ENCODE data around the gene KIAA0232. TPM values are rescaled to one million over a fixed set of nuclear protein-coding genes. Genes with fewer than 3 reads are reported as not detected.
"Not testable (repeated sequence)": the region's sequence is repeated elsewhere in the genome, so short reads cannot be mapped to it uniquely, and the experiment has no call there.

Gene KIAA0232
- total RNA-seq, 1 experiment from 2014 or later, result 28.5 TPM

DNA sequence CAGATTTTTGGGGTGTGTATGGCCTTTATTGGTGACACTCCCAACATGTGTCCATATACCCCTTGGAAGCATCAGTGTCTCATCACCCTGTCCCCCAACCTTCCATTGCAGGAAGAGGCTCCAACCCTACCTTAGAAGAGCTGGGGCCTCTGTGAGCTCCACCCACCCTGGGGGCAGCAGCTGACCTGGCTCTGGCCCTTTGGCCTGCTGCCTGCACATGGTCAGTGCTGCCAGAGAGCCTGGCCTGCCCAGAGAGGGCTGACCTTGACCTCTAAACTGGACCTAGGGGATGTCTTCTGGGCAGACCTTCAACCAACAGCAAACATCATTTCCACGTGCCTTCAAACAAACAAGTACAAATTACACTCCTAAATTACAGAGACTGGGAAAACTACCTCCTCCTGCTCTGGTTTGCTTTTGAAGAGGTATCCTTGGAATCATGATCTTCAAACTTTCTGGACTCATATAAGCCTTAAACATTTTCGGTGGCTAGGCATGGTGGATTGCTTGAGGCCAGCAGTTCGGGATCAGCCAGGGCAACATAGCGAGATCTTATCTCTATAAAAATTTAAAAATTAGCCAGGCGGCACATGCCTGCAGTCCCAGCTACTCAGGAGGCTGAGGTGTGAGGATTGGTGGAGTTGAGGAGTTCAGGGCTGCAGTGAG lies 27.3 kb upstream of the KIAA0232 start:
- no peaks in the 10 kb centered on the region for H3K4me1 ChIP-seq (ENCODE audit: insufficient read depth, low read length)
- H3K36me3 Mint-ChIP-seq (ENCODE audit: insufficient read depth in 1 of 3, low read depth in 3 of 3), result no peaks in the 10 kb centered on the region
- no peak overlapping the region for H2BK120ac ChIP-seq (ENCODE audit: low read depth, low read length, poor library complexity, severe bottlenecking)
- peaks cover 0 to 3% of the 10 kb centered on the region in 2 experiments; a peak in 1 of 5 replicates for H3K9me3 Mint-ChIP-seq
- H3K27ac Mint-ChIP-seq, result no peak overlapping the region
- no peak overlapping the region for H3T11ph ChIP-seq (ENCODE audit: low read length)
- no peak overlapping the region for H3K4me3 Mint-ChIP-seq
- DNase-seq, result no peak
- H3K4ac ChIP-seq (ENCODE audit: low read depth, low read length), result no peak overlapping the region
- no peak overlapping the region for H3K23ac ChIP-seq (ENCODE audit: insufficient read length, low read depth, low read length)
- H4K20me1 ChIP-seq (ENCODE audit: control insufficient read depth, insufficient read depth, insufficient read length), result no peaks in the 10 kb centered on the region
- H3K9me3 ChIP-seq (ENCODE audit: control insufficient read depth, low read depth, low read length), result no peaks in the 10 kb centered on the region
- no peak overlapping the region for H3K18ac ChIP-seq (ENCODE audit: insufficient read length, low read depth, low read length)
- H2BK12ac ChIP-seq (ENCODE audit: insufficient read length, low read depth, low read length), result no peak overlapping the region
- H2AK5ac ChIP-seq (ENCODE audit: insufficient read length, low read length), result no peak overlapping the region
- no peak overlapping the region for H2AFZ ChIP-seq (ENCODE audit: low read length)
- no peak overlapping the region for H3K27ac ChIP-seq (ENCODE audit: insufficient read length, low read depth, low read length)
- no peak overlapping the region for H4K91ac ChIP-seq (ENCODE audit: insufficient read length, low read depth, low read length)
- no peak overlapping the region for H3K56ac ChIP-seq (ENCODE audit: insufficient read length, low read depth, low read length)
- H3K23me2 ChIP-seq (ENCODE audit: insufficient read length, low read depth, low read length, poor library complexity, severe bottlenecking), result no peaks in the 10 kb centered on the region
- no peaks in the 10 kb centered on the region for H3K79me2 ChIP-seq (ENCODE audit: insufficient read depth, low read length)
- no peak overlapping the region for H3K14ac ChIP-seq (ENCODE audit: insufficient read depth, low read length)
- H3K4me2 ChIP-seq (ENCODE audit: insufficient read depth, insufficient read length, low read length), result no peak overlapping the region
- H3K27me3 ChIP-seq (ENCODE audit: insufficient read depth, low read length), result no peaks in the 10 kb centered on the region
- TF ChIP-seq, protein P1, sequence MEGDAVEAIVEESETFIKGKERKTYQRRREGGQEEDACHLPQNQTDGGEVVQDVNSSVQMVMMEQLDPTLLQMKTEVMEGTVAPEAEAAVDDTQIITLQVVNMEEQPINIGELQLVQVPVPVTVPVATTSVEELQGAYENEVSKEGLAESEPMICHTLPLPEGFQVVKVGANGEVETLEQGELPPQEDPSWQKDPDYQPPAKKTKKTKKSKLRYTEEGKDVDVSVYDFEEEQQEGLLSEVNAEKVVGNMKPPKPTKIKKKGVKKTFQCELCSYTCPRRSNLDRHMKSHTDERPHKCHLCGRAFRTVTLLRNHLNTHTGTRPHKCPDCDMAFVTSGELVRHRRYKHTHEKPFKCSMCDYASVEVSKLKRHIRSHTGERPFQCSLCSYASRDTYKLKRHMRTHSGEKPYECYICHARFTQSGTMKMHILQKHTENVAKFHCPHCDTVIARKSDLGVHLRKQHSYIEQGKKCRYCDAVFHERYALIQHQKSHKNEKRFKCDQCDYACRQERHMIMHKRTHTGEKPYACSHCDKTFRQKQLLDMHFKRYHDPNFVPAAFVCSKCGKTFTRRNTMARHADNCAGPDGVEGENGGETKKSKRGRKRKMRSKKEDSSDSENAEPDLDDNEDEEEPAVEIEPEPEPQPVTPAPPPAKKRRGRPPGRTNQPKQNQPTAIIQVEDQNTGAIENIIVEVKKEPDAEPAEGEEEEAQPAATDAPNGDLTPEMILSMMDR (conservative IDR thresholded peaks at IDR 0.05), result no peak
- H4K5ac ChIP-seq (ENCODE audit: insufficient read length, low read depth, low read length), result no peak overlapping the region
- no peak overlapping the region for H4K8ac ChIP-seq (replicated peaks; ENCODE audit: insufficient read length, low read depth, low read length)
- no peak overlapping the region for H2BK20ac ChIP-seq (ENCODE audit: low read depth, low read length, poor library complexity, severe bottlenecking)
- no peak overlapping the region for H3K9ac ChIP-seq (ENCODE audit: extremely low read depth, insufficient read length, low read length)
- no peak overlapping the region for H2BK15ac ChIP-seq (ENCODE audit: low read depth, low read length)
- no peaks in the 10 kb centered on the region for H3K79me1 ChIP-seq (ENCODE audit: insufficient read depth, low read depth, low read length, poor library complexity, severe bottlenecking)
- peaks cover 3% of the 10 kb centered on the region; the same call in 1 of the 2 replicates for H3K27me3 Mint-ChIP-seq (ENCODE audit: low read depth)
- no peak overlapping the region for H2BK5ac ChIP-seq (ENCODE audit: insufficient read length, low read length)
- WGBS (ENCODE audit: extremely low coverage, insufficient read length, low lambda C conversion rate), result no CpG with 5 or more reads among the region's 5 CpGs
- H3K4me1 Mint-ChIP-seq, result peaks cover 7 to 17% of the 10 kb centered on the region in 2 experiments

DNA sequence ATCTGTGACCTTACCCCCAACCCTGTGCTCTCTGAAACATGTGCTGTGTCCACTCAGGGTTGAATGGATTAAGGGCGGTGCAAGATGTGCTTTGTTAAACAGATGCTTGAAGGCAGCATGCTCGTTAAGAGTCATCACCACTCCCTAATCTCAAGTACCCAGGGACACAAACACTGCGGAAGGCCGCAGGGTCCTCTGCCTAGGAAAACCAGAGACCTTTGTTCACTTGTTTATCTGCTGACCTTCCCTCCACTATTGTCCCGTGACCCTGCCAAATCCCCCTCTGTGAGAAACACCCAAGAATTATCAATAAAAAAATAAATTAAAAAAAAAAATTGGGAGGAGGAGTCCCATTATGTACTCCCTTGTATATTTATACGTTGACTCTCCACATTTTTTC lies 26.2 kb upstream of the KIAA0232 start:
- not testable (repeated sequence) for H3K9me3 Mint-ChIP-seq; H3K27ac ChIP-seq (ENCODE audit: insufficient read length, low read depth, low read length); H2BK5ac ChIP-seq (ENCODE audit: insufficient read length, low read length); H4K5ac ChIP-seq (ENCODE audit: insufficient read length, low read depth, low read length); H2BK12ac ChIP-seq (ENCODE audit: insufficient read length, low read depth, low read length); H3K56ac ChIP-seq (ENCODE audit: insufficient read length, low read depth, low read length); H2AK5ac ChIP-seq (ENCODE audit: insufficient read length, low read length); H4K8ac ChIP-seq (replicated peaks; ENCODE audit: insufficient read length, low read depth, low read length); H2BK20ac ChIP-seq (ENCODE audit: low read depth, low read length, poor library complexity, severe bottlenecking); H3K14ac ChIP-seq (ENCODE audit: insufficient read depth, low read length); H3K4me1 ChIP-seq (ENCODE audit: insufficient read depth, low read length); H3K23ac ChIP-seq (ENCODE audit: insufficient read length, low read depth, low read length); H3K23me2 ChIP-seq (ENCODE audit: insufficient read length, low read depth, low read length, poor library complexity, severe bottlenecking); H3K79me2 ChIP-seq (ENCODE audit: insufficient read depth, low read length); H3T11ph ChIP-seq (ENCODE audit: low read length); H4K20me1 ChIP-seq (ENCODE audit: control insufficient read depth, insufficient read depth, insufficient read length); H2AFZ ChIP-seq (ENCODE audit: low read length); H3K9ac ChIP-seq (ENCODE audit: extremely low read depth, insufficient read length, low read length); H4K91ac ChIP-seq (ENCODE audit: insufficient read length, low read depth, low read length); H3K4ac ChIP-seq (ENCODE audit: low read depth, low read length); H3K27ac Mint-ChIP-seq; H2BK15ac ChIP-seq (ENCODE audit: low read depth, low read length); H3K79me1 ChIP-seq (ENCODE audit: insufficient read depth, low read depth, low read length, poor library complexity, severe bottlenecking); H3K4me3 Mint-ChIP-seq; H2BK120ac ChIP-seq (ENCODE audit: low read depth, low read length, poor library complexity, severe bottlenecking); H3K4me2 ChIP-seq (ENCODE audit: insufficient read depth, insufficient read length, low read length); H3K36me3 Mint-ChIP-seq (ENCODE audit: insufficient read depth in 1 of 3, low read depth in 3 of 3); H3K18ac ChIP-seq (ENCODE audit: insufficient read length, low read depth, low read length); H3K9me3 ChIP-seq (ENCODE audit: control insufficient read depth, low read depth, low read length); H3K27me3 ChIP-seq (ENCODE audit: insufficient read depth, low read length); DNase-seq; H3K27me3 Mint-ChIP-seq (ENCODE audit: low read depth)
- no CpG with 5 or more reads among the region's 6 CpGs for WGBS (ENCODE audit: extremely low coverage, insufficient read length, low lambda C conversion rate)
- peaks cover 7 to 17% of the 10 kb centered on the region in 2 experiments for H3K4me1 Mint-ChIP-seq

Measured in H9 (cell line).